Suprapubic skin (tissue), 3 donors: ENCODE measurements around the gene RERE.

Experiments used
- CTCF ChIP-seq, 2 donors: fragments of 200-600 bp in 1 of 2; fragments of 450-650 bp in 1 of 2; sonication (generic) in 1 of 2; IDR thresholded peaks; one replicate each; pipeline ENCODE4 v1.5.1; 2016 to 2019; ENCODE audit warnings: antibody characterized with exemption in 2 of 2, mild to moderate bottlenecking in 1 of 2, moderate library complexity in 1 of 2
- EP300 ChIP-seq: sonication (generic); formaldehyde crosslinking; IDR thresholded peaks from one replicate; pipeline ENCODE4 v1.6.1; 2017; ENCODE audit warnings: antibody characterized with exemption
- POLR2A ChIP-seq, 2 donors: fragments of 450-650 bp; IDR thresholded peaks; one replicate each; pipeline ENCODE4 v1.6.1; 2017; ENCODE audit warnings: antibody characterized with exemption in 2 of 2, mild to moderate bottlenecking in 2 of 2, moderate library complexity in 2 of 2

- no peak for TF ChIP-seq POLR2A (IDR thresholded peaks at IDR 0.05)
- no peak for TF ChIP-seq CTCF (IDR thresholded peaks at IDR 0.05)
- no peak for TF ChIP-seq EP300
Observed at GRCh38 chr1:8562881-8563865, 254.3 kb downstream of the RERE start.
